Measurements from ENCODE around the gene EMC8.

The EMC8 gene

DNA sequence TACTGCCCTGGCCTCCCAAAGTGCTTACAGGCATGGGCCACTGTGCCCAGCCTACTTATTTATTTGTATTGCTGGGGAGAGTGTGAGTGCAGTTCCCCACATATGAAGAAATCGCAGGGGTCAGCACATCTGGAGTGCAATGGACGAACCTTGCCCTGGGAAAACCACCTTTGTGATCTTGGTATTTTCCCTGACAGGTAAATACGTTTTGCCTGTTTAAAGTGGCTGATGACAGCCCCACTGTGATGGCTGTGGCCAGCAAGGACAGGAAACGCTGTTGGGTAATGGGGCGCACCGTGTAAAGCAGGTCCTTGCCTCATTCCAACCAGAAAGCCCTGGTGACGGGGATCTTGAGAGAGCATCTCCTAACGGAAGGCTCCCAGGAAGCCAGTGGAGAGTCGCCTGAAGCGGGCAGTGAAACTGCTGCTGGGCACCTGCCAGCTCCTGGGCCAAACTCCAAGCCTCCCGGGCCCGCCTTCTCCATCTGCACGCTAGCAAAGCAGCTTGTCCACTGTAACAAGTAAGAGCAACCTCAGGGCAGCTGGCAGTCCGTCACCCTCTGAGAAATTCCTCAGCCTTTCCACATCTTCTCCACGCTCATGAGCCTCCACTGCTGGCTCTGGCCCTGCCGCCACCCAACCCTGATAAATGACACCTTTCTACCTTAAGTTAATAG lies 17.5 kb downstream of the EMC8 start:
- no peak for DNase-seq

- DNase-seq, result no peak
These were observed 18.2 kb downstream of the EMC8 start for GRCh38 chr16:85781156-85781555.

GRCh38 chr16:85780281-85780680 lies 19.1 kb downstream of the EMC8 start:
- no peak for DNase-seq

- DNase-seq, result no peak
These were observed 20.5 kb downstream of the EMC8 start for GRCh38 chr16:85778873-85779272.

GRCh38 chr16:85777583-85778310 lies 21.6 kb downstream of the EMC8 start:
- no peak for DNase-seq

DNA sequence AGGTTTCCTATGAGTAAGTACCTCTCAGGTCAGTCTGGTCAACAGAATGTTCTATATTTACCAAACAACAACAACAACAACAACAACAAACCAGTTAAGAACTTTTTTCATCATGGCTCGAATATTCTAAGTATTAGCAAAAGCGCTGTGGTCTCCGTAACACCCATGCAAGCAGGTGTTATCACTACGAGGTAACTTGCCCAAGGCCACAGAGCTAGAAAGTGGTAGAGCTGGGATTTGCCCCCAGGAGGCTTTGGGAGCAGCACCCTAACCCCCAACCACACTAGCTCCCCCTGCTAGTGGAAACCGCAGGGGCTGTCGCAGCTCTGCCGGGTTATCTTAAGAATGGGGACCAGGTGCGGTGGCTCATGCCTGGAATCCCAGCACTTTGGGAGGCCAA lies 24.5 kb downstream of the EMC8 start:
- no peak for DNase-seq

- no peak for DNase-seq
These were observed 25.2 kb downstream of the EMC8 start for GRCh38 chr16:85774136-85774535.

GRCh38 chr16:85773044-85773443 lies 26.3 kb downstream of the EMC8 start:
- DNase-seq, result no peak

GRCh38 chr16:85770741-85771140 lies 28.6 kb downstream of the EMC8 start:
- no peak for DNase-seq

- no peak for DNase-seq
These were observed 31.1 kb downstream of the EMC8 start for GRCh38 chr16:85768199-85768598.

GRCh38 chr16:85767531-85767930 lies 31.8 kb downstream of the EMC8 start:
- no peak for DNase-seq

DNA sequence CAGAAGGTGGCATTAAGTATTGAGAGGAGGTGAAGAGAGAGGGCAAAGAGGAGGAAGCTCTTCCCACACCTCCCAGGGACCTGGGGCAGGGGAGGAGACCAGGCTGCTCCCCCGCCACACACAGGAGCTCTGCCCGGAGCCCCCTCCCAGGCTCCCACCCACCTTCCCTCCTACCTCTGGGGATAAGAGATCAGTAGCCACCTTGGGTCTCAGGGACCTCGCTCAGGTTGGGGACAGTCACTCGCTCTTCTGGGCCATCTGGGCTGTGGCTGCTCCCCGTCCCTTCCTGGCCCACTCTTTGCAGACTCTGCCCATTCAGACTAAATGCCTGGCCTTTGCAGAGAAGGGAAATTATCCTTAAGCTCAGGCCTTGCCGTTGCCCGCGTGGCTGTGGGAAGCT lies 33.6 kb downstream of the EMC8 start:
- DNase-seq, result no peak

DNA sequence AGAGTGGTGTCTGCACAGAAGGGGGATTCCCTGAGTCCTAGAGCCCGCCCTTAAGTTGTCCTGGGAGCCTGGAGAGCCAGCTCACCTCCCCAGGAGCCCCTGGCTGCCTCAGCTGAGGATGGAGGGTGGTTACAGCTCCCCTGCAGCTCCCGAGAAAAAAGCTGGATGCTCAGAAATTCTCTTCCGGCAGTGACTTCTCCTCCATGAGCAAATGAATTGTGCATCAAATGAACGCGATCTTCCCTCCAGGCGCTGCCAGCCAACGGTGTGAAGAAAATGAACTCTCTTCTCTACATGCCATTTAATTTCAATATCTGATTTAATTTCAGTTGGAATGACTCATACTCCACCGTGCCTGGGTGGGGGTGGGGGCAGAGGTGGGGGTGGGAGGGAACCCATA lies 34.1 kb downstream of the EMC8 start:
- DNase-seq, result no peak

DNA sequence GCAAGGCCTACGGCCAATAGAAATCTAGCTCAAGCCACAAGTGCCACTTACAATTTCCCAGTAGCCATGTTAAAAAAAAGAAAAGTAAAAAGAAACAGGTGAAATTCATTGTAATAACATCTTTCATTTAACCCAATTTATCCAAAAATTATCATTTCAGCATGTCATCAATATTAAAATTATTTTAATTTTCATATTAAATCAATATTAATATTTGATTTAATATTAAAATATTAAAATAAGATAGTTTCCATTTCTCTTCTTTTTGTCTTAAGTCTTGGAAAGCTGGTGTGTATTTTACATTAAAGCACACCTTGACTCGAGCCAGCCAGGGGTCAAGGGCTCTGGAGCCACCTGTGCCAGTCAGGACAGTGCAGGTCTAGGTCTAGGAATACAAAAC lies 35.7 kb downstream of the EMC8 start:
- DNase-seq, result no peak

DNA sequence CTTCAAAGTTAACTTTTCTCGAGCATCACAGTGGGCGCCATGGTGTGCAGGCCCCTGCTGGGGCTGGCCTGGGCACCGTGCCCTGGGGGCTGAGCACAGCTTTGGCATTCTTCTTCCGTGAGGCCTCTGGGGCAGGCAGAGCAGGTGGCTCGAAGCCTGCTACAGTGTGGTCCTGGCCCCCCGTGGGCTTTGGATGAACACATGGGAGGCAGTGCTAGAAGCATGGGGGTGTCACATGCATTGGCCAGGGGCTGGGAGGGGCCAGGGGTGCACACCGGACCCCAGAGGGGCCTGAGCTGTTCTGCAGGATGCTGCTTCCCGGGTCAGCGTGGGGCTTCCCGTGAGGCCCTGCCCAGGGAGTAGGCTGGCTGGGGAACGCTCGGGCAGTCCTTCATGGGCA lies 36.4 kb downstream of the EMC8 start:
- DNase-seq, result no peak

DNA sequence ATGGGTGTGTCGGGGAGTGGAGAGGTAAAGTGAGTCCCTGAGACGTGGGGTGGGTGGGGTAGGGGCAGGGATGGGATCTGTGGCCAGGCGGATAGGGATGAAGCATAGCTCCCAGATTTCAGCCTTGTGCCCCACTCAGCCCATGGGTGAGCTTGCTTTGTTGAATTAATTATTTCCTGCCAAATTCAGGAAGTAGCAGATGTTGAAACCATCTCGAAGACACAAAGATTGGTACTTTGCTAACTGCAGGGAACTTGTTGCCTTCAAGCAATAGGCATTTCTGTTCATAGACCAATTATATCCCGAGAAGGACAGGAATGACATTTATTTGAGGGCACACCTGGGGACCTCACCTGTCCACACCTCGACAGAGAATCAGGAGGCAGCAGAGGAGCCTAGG lies 37.5 kb downstream of the EMC8 start:
- no peak for DNase-seq

GRCh38 chr16:85759631-85760419 lies 39.5 kb downstream of the EMC8 start:
- peak; percentile 37 for DNase-seq

DNA sequence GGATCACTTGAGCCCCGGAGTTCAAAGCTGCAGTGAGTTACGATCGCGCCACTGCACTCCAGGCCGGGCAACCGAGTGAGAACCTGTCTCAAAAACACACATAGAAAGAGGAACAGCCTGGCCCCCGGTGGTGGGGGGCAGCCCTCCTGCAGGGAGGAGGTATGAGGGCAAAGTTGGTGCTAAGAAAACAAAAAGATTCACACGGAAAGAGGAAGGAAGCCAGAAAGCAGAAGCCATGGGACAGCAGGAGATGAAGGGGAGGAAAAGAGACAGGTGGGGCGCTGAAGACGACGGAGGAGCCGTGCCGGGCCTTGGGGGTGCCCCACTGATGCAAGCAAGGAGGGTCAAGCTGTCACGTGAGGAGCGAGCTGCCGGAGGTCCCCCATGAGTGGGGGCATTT lies 40.2 kb downstream of the EMC8 start:
- peak; percentile 11 for DNase-seq

DNA sequence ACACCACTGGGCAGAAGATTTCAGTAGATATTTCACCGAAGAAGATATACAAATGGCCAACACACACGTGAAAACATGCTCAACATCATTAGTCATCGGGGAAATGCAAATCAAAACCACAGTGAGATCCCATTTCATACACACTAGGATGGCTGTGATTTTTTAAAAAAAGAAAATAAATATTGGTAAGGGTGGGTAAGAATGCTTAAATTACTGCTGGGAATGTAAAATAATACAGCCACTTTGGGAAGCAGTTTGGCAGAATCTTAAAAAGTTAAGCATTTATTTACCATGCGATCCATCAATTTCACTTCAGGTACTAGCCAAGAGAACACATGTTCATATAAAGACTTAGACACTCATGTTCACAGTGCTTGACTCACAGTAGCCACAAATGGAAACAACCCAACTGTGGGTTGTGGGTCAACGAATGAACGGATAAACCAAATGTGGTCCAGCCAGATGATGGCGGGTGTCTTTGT lies 42.0 kb downstream of the EMC8 start:
- no peak for DNase-seq

DNA sequence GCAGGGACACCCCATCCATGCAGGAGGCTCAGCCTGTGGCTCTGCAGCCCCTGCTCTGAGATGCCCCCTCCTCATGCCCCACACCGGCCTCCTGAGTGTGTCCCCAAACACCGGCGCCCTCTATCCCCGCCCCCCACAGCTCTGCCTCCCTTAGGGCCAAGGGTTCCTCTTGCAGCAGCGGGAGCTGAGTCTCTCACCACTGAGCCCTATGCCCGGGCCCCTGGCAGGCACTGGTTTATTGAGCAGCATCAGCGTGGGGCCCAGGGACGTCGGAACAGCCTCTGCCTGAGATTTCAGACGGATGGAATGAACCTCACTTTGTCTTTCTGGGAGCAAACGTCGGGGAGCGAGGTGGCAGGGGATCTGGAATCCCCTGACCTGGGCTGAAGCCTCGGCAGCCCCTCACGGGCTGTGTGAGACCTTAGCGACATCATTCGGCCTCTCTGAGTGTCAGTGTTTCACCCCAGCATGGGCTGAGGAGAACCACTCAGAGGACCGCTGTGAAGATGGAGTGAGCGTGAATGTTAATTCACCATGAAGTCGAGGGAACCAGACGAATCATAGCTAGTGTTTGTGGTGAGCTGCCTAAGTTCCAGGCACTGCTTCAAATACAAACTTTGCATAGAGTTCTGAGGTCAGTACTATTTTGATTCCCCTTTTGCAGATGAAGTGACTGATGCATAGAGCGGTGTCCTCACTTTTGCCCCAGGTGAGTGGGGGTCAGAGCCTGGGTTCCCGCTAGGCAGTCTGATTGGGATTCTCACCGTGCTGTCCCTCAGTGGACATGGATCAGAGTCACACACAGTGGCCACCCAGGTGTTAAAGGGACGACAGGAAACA lies 43.2 kb downstream of the EMC8 start:
- no peak for DNase-seq

DNA sequence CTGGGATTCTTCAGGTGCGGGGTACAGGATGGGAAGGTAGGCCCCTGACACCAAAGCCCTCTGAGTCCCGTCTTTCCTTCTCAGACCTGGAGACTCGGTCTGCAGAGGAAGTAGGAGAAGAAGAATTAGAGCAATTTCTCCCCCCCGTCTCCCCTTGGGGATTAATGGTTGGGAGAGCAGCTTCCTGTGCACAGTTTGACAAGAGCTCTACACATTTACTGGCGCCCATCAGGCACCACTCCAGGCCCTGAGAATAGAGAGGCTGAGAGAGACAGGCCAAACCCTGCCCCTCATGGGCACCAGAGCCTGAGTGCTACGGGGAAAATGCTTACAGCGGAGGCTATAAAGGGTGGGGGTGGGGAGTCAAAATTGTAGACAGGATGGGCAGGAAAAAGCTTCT lies 44.9 kb downstream of the EMC8 start:
- no peak for DNase-seq

DNA sequence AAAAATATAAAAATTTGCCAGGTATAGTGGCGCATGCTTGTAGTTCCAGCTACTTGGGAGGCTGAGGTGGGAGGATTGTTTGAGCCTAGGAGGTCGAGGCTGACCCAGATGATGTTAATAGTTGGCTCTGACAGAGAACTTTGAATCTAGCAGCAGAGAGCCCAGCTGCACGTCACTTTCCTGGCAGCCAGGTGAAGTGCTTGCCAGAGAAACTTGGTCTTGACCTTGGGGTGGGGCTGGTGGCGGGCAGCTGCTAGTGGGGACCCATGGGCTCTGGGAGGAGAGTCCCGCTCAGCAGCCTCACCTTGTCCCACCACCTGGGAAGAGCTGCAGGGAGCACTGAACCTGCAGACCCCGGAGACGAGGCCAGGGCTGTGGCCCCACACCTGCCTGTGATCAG lies 45.4 kb downstream of the EMC8 start:
- no peak for DNase-seq

DNA sequence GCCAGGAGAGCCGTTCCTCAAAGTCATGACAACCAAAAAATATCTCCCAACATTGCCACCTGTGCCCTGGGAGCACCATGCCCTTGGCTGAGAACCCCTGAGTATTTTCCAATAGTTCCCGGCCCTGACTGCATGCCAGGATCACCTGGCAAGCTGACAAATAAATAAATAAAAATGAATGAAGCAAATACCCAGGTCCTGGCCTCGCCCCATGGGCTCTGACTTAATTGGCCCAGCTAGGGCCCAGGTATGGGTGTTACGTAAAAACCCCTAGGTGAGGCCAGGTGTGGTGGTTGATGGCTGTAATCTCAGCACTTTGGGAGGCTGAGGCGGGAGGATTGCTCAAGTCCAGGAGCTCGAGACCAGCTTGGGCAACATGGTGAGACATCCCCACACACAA lies 45.8 kb downstream of the EMC8 start:
- no peak for DNase-seq

Data from hematopoietic multipotent progenitor cell treated with erythropoietin and hydrocortisone succinate and interleukin-3 and kit ligand, for 8 days (in vitro differentiated cells).